PC-3 (cell line): ENCODE measurements around the gene PSMA7.

Experiments used
- EZH2 ChIP-seq: fragments of 300-600 bp; sonication (generic); IDR thresholded peaks from one replicate; pipeline ENCODE4 v1.6.1; 2017; ENCODE audit warnings: antibody characterized with exemption, mild to moderate bottlenecking, low read length; ENCODE audit not compliant: unreplicated experiment
- EZH2phosphoT487 ChIP-seq: fragments of 300-600 bp; sonication (generic); IDR thresholded peaks from 2 replicates; pipeline ENCODE4 v1.6.1; 2018; ENCODE audit warnings: mild to moderate bottlenecking, antibody characterized with exemption, low read length, borderline replicate concordance
- TF ChIP-seq, protein P1 (sequence below): fragments of 300-600 bp; sonication (generic); conservative IDR thresholded peaks from 2 replicates; pipeline ENCODE4 v1.5.1; 2017; ENCODE audit warnings: antibody characterized with exemption, low read depth, mild to moderate bottlenecking, low read length

DNA sequence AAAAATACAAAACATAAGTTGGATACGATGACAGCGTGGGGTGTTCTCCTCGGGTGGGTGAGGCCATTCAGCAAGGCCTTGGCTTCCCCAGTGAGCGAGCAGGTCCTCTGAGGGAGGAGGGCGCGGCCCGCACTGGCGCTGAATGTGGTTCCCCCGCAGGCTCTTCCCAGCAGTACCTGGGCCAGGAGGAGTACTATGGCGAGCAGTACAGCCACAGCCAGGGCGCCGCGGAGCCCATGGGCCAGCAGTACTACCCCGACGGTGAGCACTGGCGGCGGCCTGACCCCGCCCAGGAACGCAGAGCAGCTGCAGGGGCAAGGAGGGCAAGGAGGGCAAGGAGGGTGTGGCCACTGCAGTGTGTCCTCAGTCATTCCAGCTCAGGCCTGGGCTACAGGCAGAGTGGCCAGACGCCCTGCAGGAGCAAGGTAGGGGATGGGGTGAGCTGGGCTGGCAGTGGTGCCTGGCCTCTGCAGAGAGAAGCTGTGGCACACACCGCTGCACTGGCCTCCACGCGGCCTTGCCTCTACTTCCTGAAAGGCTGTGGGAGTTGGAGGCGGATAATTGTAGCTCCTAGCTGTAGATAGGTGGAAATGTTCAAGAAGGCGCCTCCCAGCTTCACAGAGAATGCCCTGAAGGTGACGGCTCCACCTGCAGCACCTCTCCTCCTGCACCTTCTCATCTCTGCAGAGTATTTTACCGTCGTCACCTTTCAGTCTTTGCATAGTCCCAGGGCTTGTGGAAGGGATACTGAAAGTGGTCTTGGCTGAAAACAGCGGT, 21.0 kb upstream of the PSMA7 start:
- TF ChIP-seq, protein P1, sequence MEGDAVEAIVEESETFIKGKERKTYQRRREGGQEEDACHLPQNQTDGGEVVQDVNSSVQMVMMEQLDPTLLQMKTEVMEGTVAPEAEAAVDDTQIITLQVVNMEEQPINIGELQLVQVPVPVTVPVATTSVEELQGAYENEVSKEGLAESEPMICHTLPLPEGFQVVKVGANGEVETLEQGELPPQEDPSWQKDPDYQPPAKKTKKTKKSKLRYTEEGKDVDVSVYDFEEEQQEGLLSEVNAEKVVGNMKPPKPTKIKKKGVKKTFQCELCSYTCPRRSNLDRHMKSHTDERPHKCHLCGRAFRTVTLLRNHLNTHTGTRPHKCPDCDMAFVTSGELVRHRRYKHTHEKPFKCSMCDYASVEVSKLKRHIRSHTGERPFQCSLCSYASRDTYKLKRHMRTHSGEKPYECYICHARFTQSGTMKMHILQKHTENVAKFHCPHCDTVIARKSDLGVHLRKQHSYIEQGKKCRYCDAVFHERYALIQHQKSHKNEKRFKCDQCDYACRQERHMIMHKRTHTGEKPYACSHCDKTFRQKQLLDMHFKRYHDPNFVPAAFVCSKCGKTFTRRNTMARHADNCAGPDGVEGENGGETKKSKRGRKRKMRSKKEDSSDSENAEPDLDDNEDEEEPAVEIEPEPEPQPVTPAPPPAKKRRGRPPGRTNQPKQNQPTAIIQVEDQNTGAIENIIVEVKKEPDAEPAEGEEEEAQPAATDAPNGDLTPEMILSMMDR = no peak
- TF ChIP-seq EZH2 (no peak), EZH2phosphoT487 (no peak)
